ENCODE data around the gene GABBR1. TPM values are rescaled to one million over a fixed set of nuclear protein-coding genes. Genes with fewer than 3 reads are reported as not detected.

The GABBR1 gene
- total RNA-seq (2022; extraction: Qiagen RNA extraction; ENCODE audit: low read depth) = 3.4 to 6.8 TPM (median 5.0 TPM) in 5 replicates

DNA sequence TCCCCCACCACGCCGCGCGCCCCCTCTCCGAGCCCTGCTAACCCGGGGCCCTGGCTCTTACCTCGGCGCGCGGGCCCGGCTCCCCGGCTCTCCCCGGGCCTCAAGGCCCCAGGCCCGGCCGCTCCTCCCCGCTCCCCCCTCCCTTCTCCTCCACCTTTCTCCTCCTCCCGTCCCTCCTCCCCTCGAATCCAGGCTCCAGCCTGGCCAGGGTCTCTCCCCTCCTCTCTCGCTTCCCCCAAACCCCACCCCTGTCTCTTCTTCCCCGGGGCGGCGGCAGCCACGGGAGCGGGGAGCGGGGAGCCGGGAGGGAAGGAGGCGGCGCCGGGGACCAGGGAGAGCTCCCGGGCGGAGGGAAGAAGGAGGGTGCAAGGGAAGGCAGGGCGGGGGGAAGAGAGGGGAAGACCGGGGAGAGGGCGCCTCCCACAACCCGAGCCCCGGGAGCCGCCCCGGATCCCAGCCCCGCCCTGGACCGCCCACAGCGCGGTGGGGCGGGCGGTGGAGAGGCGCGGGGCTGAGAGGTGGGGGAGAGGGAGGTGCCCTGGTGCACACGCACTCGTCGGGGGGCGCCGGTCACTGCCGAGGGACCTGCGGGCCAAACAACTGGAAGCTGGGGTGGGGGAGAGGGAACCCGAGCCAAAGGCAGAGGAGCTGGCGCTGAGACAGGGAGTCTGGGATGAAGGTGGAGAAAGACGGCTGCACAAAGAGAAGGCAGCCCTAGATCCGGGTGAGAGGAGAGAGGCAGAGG is at the start of gene GABBR1:
TSS of gene GABBR1 (minus strand) at position 395 of the 745 bp plus-strand sequence. CDS start 798 bp downstream, outside the sequence.

DNA sequence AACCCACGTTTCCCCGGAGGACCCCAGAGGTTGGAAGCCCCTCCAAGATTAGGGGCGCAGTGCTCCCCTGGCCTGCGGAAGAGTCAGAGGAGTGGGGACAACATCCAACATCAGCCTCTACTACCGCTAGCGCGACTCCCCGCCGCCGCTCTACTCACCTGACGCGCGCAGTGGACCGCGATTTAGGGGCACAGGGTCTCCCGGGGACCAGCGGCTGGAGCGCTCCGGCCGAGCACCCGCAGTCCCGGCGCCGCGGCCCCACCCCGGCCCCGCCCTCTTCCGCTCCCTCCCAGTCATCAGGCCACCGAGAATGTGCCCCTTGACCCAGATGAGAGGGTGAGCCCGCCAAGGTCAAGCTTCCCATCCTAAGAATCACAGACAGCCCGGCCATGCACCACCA is 47.9 kb upstream of the GABBR1 start, which contains the start of gene ZFP57:
TSS of gene ZFP57 (minus strand) at position 249 of the 400 bp plus-strand sequence. CDS start 4,149 bp downstream, outside the sequence.

DNA sequence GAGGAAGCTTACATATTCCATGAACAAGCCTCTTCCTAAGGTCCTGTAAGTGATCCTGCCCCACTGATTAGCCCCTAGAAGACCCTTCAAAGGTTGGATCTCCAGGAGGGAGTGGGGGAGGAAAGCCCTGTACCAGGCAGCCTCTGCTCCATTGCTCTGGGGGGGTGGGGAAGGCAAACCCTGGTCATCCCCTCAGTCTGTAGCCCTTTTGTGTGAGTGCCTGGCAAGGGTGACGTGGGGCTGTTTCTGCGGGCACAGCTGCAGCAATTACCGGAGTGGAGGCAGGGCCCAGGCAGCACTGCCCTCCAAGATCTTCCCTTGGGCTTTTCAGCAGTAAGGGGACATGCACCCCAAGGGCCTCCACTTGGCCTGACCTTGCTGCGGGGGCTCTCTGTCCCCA is 23.8 kb upstream of the GABBR1 start, which contains the start of gene MOG:
TSS of gene MOG (plus strand) at position 295 of the 400 bp plus-strand sequence. CDS start 118 bp downstream, outside the sequence.

DNA sequence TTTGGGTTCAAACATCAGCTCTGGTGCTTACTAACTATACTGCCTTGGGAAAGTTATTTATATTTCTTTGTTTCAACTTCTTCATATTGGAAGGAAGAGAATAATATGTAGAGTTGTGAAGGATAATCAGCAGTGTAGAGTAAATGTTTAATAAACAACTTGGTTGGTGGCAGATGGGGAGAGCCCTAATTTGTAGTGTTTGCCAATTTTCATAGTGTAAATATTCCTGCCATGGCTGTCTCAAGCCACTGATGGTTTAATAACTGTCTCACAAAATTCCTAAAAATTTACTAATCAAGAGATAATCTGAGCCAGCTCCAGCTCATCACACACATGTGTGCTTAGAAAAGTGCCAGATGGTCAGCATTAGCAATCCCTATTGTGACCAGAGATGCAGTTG is 48.2 kb downstream of the GABBR1 start, which contains the start of gene OR2H2:
TSS of gene OR2H2 (plus strand) at position 301 of the 400 bp plus-strand sequence. CDS start 2,824 bp downstream, outside the sequence.

DNA sequence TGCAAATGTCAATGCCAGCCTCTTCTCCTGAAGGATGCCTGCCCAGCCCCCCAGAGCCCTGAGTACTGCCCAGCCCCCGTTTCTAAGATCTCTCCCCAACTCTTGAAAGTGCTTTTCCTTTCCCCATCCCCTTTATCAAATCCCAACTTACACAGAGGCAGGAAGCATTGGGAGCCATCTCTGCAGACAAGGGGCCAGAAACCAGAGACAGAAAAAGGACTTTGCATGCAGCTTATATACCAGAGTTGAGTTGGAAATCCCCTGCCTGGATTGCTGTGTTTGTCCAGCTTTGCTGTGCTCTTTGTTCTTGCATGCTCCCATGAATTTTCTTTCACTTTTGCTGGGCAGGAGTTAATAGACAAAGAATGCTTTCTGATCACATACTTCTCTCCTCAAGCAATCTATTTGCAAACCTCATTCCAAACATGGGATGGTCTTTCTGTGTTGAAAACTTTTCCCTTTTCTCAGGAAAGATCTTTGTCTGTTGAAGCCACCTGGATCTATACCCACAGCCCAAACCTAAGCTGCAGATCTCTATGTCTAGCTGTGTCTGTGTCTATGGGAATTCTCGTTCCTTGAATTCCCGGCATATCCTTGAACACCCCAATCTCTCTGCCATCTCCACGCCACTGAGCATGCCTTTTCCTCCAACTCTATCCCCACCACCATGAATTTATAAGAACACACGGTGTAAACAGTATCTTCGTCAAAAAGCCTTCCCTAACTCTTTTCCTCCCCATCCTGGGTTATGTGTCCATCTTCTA is 73.3 kb downstream of the GABBR1 start, which contains the start of gene UBD:
TSS of gene UBD (minus strand) at position 209 of the 764 bp plus-strand sequence. CDS start at position 178, 31 bp downstream.

Other genes with a start within 250 kb of the GABBR1 start
- gene OR12D2, start 237.6 kb downstream of the GABBR1 start, total RNA-seq (2022; extraction: Qiagen RNA extraction; ENCODE audit: low read depth) = not detected in 5 replicates
- not detected in 5 replicates for gene OR12D1, start 218.3 kb downstream of the GABBR1 start, total RNA-seq (2022; extraction: Qiagen RNA extraction; ENCODE audit: low read depth)
- gene OR10C1, start 193.9 kb downstream of the GABBR1 start, total RNA-seq (2022; extraction: Qiagen RNA extraction; ENCODE audit: low read depth) = not detected in 5 replicates
- not detected in 5 replicates for gene OR11A1, start 176.1 kb downstream of the GABBR1 start, total RNA-seq (2022; extraction: Qiagen RNA extraction; ENCODE audit: low read depth)
- gene OR2H1, start 176.0 kb downstream of the GABBR1 start, total RNA-seq (2022; extraction: Qiagen RNA extraction; ENCODE audit: low read depth) = not detected in 5 replicates
- not detected in 5 replicates for gene MAS1L, start 145.2 kb downstream of the GABBR1 start, total RNA-seq (2022; extraction: Qiagen RNA extraction; ENCODE audit: low read depth)
- gene UBD, start 73.5 kb downstream of the GABBR1 start, total RNA-seq (2022; extraction: Qiagen RNA extraction; ENCODE audit: low read depth) = 0.51 to 1.2 TPM (median 0.61 TPM) in 5 replicates
- gene OR2H2, start 48.1 kb downstream of the GABBR1 start, total RNA-seq (2022; extraction: Qiagen RNA extraction; ENCODE audit: low read depth) = not detected in 5 replicates
- not detected in 5 replicates for gene MOG, start 23.9 kb upstream of the GABBR1 start, total RNA-seq (2022; extraction: Qiagen RNA extraction; ENCODE audit: low read depth)
- gene ZFP57, start 48.0 kb upstream of the GABBR1 start, total RNA-seq (2022; extraction: Qiagen RNA extraction; ENCODE audit: low read depth) = not detected in 5 replicates
- gene HLA-F, start 90.3 kb upstream of the GABBR1 start, total RNA-seq (2022; extraction: Qiagen RNA extraction; ENCODE audit: low read depth) = 3.2 to 5.4 TPM (median 4.9 TPM) in 5 replicates
- gene HLA-G, start 194.6 kb upstream of the GABBR1 start, total RNA-seq (2022; extraction: Qiagen RNA extraction; ENCODE audit: low read depth) = 0.03 TPM in 1 of 5 replicates, not detected in the others